NOMO-1 treated with dmso at 0.1 percent for 144 hours (cell line): ENCODE results near the gene FA2H.
"Not testable (repeated sequence)": the region's sequence is repeated elsewhere in the genome, so short reads cannot be mapped to it uniquely, and the experiment has no call there.

Source experiments
- DNase-seq: peaks from one replicate; lab custom pipeline; 2025; ENCODE audit not compliant: unreplicated experiment; lab: John Stamatoyannopoulos, UW

FA2H gene

GRCh38 chr16:74682556-74682955, 92.1 kb downstream of the FA2H start:
- DNase-seq = no peak

DNA sequence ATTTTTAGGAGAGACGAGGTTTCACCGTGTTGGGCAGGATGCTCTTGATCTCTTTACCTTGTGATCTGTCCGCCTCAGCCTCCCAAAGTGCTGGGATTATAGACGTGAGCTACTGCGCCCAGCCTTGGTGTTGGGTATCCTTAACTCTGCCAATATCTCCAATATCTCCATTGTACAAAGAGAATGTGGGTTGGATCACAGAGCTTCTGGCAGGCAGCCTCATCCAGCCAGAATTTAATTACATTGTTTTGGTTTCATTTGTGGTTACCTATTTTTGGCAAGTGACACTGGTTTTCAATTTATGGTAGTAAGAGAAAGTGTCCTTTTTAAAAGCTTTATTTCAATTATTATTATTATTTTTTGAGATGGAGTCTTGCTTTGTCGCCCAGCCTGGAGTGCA, 93.9 kb downstream of the FA2H start:
- no peak for DNase-seq

GRCh38 chr16:74679983-74680382, 94.6 kb downstream of the FA2H start:
- DNase-seq = no peak

DNA sequence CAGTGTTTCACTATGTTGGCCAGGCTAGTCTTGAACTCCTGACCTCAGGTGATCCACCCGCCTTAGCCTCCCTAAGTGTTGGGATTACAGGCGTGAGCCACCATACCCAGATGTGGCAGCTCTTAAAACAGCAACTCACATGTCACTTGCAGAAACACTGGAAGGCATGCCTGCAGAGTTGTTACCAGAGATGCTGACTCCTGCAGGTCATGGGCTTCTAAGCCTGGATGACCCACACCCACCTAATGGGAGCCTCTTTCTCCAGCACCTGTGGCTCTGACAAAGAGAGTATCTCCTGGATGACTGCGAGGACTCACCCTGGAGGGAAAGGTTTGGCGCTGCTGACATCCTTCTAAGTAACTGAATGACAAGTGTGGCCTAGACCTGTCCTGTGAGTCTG, 96.8 kb downstream of the FA2H start:
- DNase-seq = no peak

DNA sequence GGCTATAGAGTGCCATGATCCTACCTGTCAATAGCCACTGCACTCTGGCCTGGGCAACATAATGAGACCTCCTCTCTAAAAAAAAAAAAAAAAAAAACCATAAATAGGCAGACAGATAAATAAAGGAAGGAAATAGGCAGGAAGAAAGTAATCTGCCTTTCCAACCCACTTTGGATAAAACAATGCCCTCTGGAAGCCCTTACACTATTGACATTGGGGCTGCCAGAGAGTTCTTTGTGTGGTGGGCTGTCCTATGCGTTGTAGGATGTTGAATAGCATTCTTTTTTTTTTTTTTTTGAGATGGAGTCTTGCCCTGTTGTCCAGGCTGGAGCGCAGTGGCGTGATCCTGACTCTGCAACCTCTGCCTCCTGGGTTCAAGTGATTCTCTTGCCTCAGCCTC, 100.7 kb downstream of the FA2H start:
- DNase-seq = no peak

- not testable (repeated sequence) for DNase-seq
These were observed 105.7 kb downstream of the FA2H start for GRCh38 chr16:74668877-74669276.

- no peak for DNase-seq
These were observed 107.3 kb downstream of the FA2H start for GRCh38 chr16:74667255-74667700.

DNA sequence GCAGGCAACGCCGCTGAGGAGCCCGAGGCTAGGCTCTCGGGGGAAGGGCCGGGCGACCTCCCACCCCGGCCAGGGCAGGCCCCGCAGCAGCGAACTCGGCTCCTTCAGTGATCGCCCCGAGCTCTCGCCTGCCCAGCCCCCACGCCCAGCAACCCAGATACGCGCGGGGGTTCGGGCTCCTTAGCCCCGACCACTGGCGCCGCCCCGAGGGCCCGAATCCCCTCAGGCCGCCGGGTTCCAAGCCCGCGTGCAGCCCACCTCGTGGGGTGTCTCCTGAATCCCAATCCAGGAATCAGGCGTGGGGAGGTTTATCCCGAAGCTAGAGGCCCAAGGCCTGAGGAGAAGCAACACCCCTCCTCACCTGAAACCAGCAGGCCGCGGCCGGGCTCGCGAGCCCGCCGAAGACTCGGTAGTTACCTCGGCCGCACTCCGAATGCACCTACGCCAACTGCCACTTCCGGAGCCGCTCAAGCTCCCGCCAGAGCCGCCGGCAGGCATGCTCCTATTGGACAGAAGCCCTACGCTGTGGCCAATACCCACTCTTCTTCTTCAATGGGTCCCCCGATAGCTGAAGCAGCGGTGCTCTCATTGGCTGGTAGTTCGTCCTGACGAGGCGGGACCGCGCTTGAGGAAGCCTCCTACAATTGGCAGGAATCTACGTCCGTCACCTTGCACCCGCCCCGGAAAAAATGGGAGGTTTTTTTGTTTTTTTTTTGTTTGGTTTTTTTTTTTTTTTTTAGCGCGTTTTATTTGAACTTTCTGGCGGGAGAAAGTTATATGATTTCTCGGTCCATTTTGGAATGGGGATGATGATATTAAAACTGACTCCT, 108.0 kb downstream of the FA2H start, which contains the start of gene RFWD3:
Gene RFWD3 (minus strand): TSS at position 453 of the 830 bp plus-strand sequence. CDS start 5,428 bp downstream, outside the sequence.
- peak; percentile 98 for DNase-seq

DNA sequence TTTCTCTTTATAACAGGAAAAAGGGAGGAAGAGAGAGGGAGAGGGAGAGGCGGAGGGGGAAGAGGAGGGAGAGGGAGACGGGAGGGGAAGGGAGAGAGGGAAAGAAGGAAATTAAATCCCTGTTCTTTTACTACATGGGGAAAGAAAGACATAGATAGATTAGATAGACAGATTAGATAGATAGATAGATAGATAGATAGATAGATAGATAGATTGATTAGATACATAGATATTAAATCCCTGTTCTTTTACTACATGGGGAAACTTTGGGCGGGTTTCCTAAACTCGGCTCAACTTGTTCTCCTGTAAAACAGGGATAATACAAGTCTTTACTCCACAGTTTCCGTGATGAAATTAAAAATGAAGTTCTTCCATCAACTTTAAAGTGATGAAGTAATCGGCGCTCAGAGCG, 108.6 kb downstream of the FA2H start:
- no peak for DNase-seq
